Stomach (tissue), 9 donors: ENCODE results near the gene LDLRAD3. TPM values are rescaled to one million over a fixed set of nuclear protein-coding genes. Genes with fewer than 3 reads are reported as not detected.

Source experiments
- DNase-seq, 2 donors: peaks; one replicate each; pipeline versions ENCODE4 v3.0.0 to v3.0.0-alpha.2; 2013 to 2019
- H3K27ac ChIP-seq, 5 donors: fragments of 200-600 bp in 4 of 5; sonication (generic) in 4 of 5; one replicate each; pipeline ENCODE4 v1.5.1; 2013 to 2019; ENCODE audit warnings: mild to moderate bottlenecking in 1 of 5, moderate library complexity in 1 of 5
- H3K27me3 ChIP-seq, 3 donors: fragments of 200-600 bp; sonication (generic); one replicate each; pipeline ENCODE4 v1.5.1; 2017 to 2019; ENCODE audit warnings: mixed run types in 1 of 3
- H3K36me3 ChIP-seq, 4 donors: fragments of 200-600 bp; sonication (generic); 1 replicate in 3 of 4; 2 replicates in 1 of 4; pipeline ENCODE4 v1.5.1; 2016 to 2019
- H3K4me1 ChIP-seq, 4 donors: fragments of 200-600 bp; sonication (generic); one replicate each; pipeline ENCODE4 v1.5.1; 2016 to 2019
- H3K4me3 ChIP-seq, 4 donors: fragments of 200-600 bp; sonication (generic) in 3 of 4; one replicate each; pipeline ENCODE4 v1.5.1; 2016 to 2019; ENCODE audit warnings: mild to moderate bottlenecking in 1 of 4
- H3K9me3 ChIP-seq, 4 donors: fragments of 200-600 bp; sonication (generic); one replicate each; pipeline ENCODE4 v1.5.1; 2016 to 2019
- EP300 ChIP-seq: sonication (generic); formaldehyde crosslinking; IDR thresholded peaks from one replicate; pipeline ENCODE4 v1.6.1; 2017; ENCODE audit warnings: antibody characterized with exemption
- POLR2A ChIP-seq, 4 donors: fragments of 450-650 bp; IDR thresholded peaks; one replicate each; pipeline ENCODE4 v1.6.1; 2016; ENCODE audit warnings: antibody characterized with exemption in 4 of 4, control low read depth in 2 of 4, mild to moderate bottlenecking in 1 of 4, moderate library complexity in 1 of 4
- POLR2AphosphoS5 ChIP-seq, 3 donors: sonication (generic); formaldehyde crosslinking; IDR thresholded peaks; one replicate each; pipeline ENCODE4 v1.6.1; 2016; ENCODE audit warnings: antibody characterized with exemption in 3 of 3
- WGBS, 5 donors: extraction: QIAGEN DNeasy Blood & Tissue Kit in 3 of 5; methylation state at CpG; one replicate each; pipeline versions ENCODE4 v1.1.5 to v1.1.7; 2013 to 2018; 5-methylcytosine and 5-hydroxymethylcytosine counted together
- intact Hi-C: fragments of 100-400 bp; cut with DNase I; formaldehyde crosslinking; loops from one replicate; pipeline ENCODE4 v1.15.1; 2023; ENCODE audit warnings: low total_unique reads
- polyA plus RNA-seq, 3 donors: library from polyadenylated mRNA; stranded (reverse); fragments of 200-250 nt; gene quantifications; one replicate each; pipeline ENCODE4 v1.2.3, GENCODE V29; 2013
- total RNA-seq, 5 donors: library from RNA; depleted of rRNA; stranded (reverse); fragments of >200 nt; gene quantifications; one replicate each; pipeline versions ENCODE4 v1.1.0 to v1.2.3, GENCODE V29; 2014 to 2016
- TF ChIP-seq, protein P1 (sequence below), 7 experiments: fragments of 450-650 bp in 4 of 7; fragments of 200-600 bp in 3 of 7; sonication (generic) in 3 of 7; IDR thresholded peaks; one replicate each; pipeline ENCODE4 v1.5.1; 2016 to 2019; ENCODE audit warnings: antibody characterized with exemption in 7 of 7, control low read depth in 2 of 7, mild to moderate bottlenecking in 1 of 7
- donor health status: healthy with polysubstance abuse.
- donor health status: Bipolar disorder and iron deficiency.
- donor health status: healthy.

LDLRAD3 gene
- total and polyA plus RNA-seq, 8 donors, result 2.0 to 22.8 (median 7.9) TPM

DNA sequence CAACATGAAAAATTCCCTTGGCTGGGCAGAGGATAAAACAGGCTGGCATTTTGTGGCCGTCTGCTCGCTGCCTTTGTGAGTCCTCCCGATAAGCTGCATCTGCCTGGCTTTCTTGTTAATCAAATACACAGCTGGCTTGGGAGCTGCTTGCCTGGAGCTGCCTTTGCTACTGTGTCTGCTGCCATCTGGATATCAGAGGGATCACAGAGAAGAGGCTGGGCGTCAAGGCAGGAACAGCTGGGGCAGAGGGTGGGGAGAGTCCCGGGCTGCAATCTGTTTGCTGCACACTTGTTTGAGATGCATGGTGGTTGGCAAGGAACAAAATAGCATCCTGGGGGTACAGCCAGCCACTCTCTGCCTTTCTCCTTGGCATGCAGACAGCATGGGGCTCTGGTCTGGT, 309.4 kb downstream of the LDLRAD3 start:
- Histone ChIP-seq H3K27ac (no peak overlapping the region), H3K4me1 (no peaks in the 10 kb centered on the region), H3K27me3 (peaks cover 0 to 33% (median 0%) of the 10 kb centered on the region in 3 donors), H3K36me3 (no peaks in the 10 kb centered on the region), H3K4me3 (no peak overlapping the region), H3K9me3 (peaks cover 0 to 5% (median 2%) of the 10 kb centered on the region in 4 donors)
- WGBS, 5 donors, result 25 to 52% (median 42%) methylated on average over 5 of the region's 5 CpGs
- peak in 1 of 2 donors; percentile 77 for DNase-seq
- intact Hi-C loops, result no loop called here
- TF ChIP-seq EP300, result no peak
- TF ChIP-seq, protein P1, sequence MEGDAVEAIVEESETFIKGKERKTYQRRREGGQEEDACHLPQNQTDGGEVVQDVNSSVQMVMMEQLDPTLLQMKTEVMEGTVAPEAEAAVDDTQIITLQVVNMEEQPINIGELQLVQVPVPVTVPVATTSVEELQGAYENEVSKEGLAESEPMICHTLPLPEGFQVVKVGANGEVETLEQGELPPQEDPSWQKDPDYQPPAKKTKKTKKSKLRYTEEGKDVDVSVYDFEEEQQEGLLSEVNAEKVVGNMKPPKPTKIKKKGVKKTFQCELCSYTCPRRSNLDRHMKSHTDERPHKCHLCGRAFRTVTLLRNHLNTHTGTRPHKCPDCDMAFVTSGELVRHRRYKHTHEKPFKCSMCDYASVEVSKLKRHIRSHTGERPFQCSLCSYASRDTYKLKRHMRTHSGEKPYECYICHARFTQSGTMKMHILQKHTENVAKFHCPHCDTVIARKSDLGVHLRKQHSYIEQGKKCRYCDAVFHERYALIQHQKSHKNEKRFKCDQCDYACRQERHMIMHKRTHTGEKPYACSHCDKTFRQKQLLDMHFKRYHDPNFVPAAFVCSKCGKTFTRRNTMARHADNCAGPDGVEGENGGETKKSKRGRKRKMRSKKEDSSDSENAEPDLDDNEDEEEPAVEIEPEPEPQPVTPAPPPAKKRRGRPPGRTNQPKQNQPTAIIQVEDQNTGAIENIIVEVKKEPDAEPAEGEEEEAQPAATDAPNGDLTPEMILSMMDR (IDR thresholded peaks at IDR 0.05), result no peak
- TF ChIP-seq POLR2A (IDR thresholded peaks at IDR 0.05), result no peak
- TF ChIP-seq POLR2AphosphoS5 (IDR thresholded peaks at IDR 0.05), result no peak

DNA sequence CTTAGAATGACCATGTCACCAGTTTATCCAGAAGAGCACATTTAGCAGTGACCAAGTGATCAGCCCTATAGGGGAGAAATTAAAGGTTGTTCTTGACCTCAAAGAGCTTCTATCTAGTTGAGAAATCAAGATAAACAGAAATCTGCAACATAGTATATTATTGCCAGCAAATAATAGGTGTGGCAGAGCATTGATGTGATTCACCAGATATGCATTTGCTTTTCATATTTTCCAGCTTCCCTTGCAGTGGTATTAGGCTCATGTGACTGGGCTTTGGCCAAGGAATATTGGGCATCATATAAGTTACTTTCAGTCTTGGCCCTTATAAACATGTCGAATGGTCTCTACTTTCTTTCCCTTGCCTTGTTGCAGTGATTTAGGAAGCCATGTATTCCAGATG, 310.9 kb downstream of the LDLRAD3 start:
- Histone ChIP-seq H3K36me3 (no peaks in the 10 kb centered on the region), H3K27ac (no peak overlapping the region), H3K27me3 (peaks cover 0 to 48% (median 0%) of the 10 kb centered on the region in 3 donors), H3K9me3 (peaks cover 0 to 5% (median 2%) of the 10 kb centered on the region in 4 donors), H3K4me3 (no peak overlapping the region), H3K4me1 (peaks cover 0 to 5% (median 2%) of the 10 kb centered on the region in 4 donors)
- no peak for DNase-seq
- TF ChIP-seq EP300 (no peak), POLR2A (IDR thresholded peaks at IDR 0.05) (no peak), POLR2AphosphoS5 (IDR thresholded peaks at IDR 0.05) (no peak)
- TF ChIP-seq, protein P1 (IDR thresholded peaks at IDR 0.05), result no peak
- intact Hi-C loops, result no loop called here
- WGBS, 5 donors, result 84 to 91% (median 86%) methylated on average over 1 of the region's 1 CpG

DNA sequence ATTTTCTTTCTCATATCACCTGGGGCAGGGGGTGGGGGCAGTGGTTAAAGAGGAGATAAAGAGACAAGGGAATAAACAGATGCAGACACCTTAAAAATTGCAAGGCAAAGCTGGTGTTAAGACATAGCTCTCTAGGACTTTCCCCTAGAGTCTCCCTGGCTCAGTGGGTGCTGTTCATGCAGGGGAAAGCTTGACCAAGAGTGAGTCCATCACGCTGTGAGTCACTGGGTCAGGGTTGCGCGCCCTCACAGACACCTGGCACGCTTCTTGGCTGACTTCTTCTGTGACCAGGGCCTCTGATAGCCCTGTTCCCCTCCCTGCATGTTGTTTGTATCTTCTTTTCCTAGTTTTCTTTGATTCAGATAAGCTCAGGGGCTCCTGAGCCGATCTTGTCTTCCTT, 313.5 kb downstream of the LDLRAD3 start:
- H3K36me3 ChIP-seq, result no peaks in the 10 kb centered on the region
- no peak for DNase-seq
- WGBS, 5 donors, result 38 to 67% (median 61%) methylated on average over 5 of the region's 5 CpGs
- no peak overlapping the region for H3K4me3 ChIP-seq
- peaks cover 0 to 47% (median 0%) of the 10 kb centered on the region in 3 donors for H3K27me3 ChIP-seq
- intact Hi-C loops, result no loop called here
- TF ChIP-seq POLR2A (IDR thresholded peaks at IDR 0.05), result no peak
- TF ChIP-seq, protein P1 (IDR thresholded peaks at IDR 0.05), result no peak
- no peak for TF ChIP-seq EP300
- TF ChIP-seq POLR2AphosphoS5 (IDR thresholded peaks at IDR 0.05), result no peak
- H3K4me1 ChIP-seq, result peaks cover 0 to 5% (median 2%) of the 10 kb centered on the region in 4 donors
- no peak overlapping the region for H3K27ac ChIP-seq
- H3K9me3 ChIP-seq, result peaks cover 0 to 5% (median 2%) of the 10 kb centered on the region in 4 donors

DNA sequence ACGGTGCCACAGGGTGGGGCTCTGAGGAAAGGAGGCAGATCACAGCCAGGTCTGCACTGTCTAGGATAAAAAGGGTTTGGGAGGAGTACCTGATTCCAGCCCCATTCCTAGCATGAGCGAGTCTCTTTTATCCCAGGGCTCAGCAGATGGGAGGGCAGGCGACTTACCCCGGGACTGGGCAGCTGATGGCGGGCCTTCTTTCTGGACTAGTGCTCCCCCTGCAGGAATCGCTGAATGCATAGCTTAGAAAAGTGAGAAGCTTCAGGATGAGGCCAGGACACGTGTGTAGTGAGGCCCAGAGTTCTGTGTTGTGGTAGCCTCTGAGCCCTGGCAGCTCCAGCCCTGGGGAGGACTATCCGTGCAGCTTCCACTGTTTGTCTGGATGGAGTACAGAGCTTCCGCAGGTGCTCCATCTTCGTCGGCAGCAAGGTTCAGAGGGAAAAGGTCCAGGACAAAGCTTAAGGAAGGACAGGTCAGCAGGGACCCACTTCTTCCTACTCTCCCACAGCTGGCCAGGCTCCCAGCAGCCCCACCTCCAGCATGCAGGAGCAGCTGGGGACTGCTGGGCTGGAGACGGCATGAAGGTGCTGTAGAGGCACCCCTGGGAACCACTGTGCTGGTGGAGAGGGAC, 315.0 kb downstream of the LDLRAD3 start:
- no peaks in the 10 kb centered on the region for H3K36me3 ChIP-seq
- H3K9me3 ChIP-seq, result peaks cover 0 to 5% (median 2%) of the 10 kb centered on the region in 4 donors
- no peak overlapping the region for H3K4me3 ChIP-seq
- TF ChIP-seq, protein P1 (IDR thresholded peaks at IDR 0.05), result peak in 5 of 7 experiments; percentile 15 to 39 (median 35)
- TF ChIP-seq EP300, result no peak
- intact Hi-C loops, result no loop called here
- DNase-seq, result peak; percentile 48 to 80
- 29 to 36% (median 34%) methylated on average over 12 of the region's 12 CpGs for WGBS, 5 donors
- H3K27me3 ChIP-seq, result peaks cover 0 to 54% (median 0%) of the 10 kb centered on the region in 3 donors
- H3K27ac ChIP-seq, result no peak overlapping the region
- H3K4me1 ChIP-seq, result peaks cover 0 to 5% (median 2%) of the 10 kb centered on the region in 4 donors
